Measurements from ENCODE around the gene UBE2D4. TPM values are rescaled to one million over a fixed set of nuclear protein-coding genes. Genes with fewer than 3 reads are reported as not detected.

Gene UBE2D4
- 10 to 100 TPM in 6 of 7 donors, 1 to 10 TPM in 1; 9.1 to 24.8 (median 19.1) TPM for total RNA-seq
- 10 to 100 TPM in 1 of 2 donors, 1 to 10 TPM in 1; 9.9 to 32.1 TPM for polyA plus RNA-seq
- long read RNA-seq, donor 1, transcript UBE2D4-201 (7 exons, 3,974 nt) = major isoform, 19 of 33 reads
- long read RNA-seq, donor 1, partial matches to known transcripts = 1 of 33 reads
- long read RNA-seq, donor 1, other reads (novel, unspliced or antisense) = 8 of 33 reads
- long read RNA-seq, donor 2, transcript UBE2D4-201 (7 exons, 3,974 nt) = major isoform, 5 of 11 reads
- long read RNA-seq, donor 2, partial matches to known transcripts = 5 of 11 reads
- long read RNA-seq, donor 2, other reads (novel, unspliced or antisense) = 0 of 11 reads
- long read RNA-seq, donor 3, transcript UBE2D4-201 (7 exons, 3,974 nt) = major isoform, 10 of 17 reads
- long read RNA-seq, donor 3, partial matches to known transcripts = 1 of 17 reads
- long read RNA-seq, donor 3, other reads (novel, unspliced or antisense) = 2 of 17 reads

DNA sequence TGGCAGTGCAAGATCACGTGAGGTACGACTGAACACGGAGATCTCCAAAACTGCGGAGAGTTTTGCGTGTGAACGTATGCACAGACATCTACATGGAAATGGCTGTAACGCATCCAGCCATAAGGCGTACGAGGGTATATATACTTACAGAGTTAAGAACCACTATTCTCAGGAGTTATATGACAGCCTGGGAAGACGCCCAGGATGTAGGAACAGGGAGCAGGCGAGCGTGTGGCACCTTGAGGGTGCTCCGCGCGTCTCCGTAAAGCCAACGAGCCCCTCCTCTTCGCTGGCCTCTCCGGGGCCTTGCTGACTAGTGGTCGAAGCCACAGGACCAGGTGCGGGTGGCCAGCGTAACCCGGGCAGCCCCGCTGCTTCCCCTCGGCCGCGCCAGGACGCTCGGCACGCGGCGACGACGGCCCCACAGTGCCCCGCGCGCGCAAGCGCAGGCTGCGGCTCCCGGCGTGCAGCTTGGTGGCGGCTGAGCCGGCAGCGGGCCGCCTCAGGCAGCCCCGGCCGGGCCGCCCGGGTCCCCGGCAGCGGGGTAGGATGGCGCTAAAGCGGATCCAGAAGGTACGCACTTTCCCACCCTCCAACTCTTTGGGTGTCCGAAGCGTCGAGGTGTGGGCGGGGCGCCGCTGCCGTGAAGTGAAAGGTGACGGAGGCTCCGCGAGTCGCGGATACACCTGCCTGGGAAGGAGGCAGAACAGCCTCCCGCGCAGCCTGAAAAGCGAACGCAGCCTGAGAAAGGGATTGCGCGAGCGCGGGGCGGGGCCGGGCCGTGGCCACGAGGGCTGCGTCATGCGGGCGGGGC is at the start of gene UBE2D4:
Gene UBE2D4 (plus strand): TSS at position 453 of the 814 bp plus-strand sequence. CDS start 97 bp downstream, at position 550.
- peak within 1 kb of the TSS; percentile 68 for H3K4me3 ChIP-seq
- H3K27me3 ChIP-seq = no peaks in the 10 kb centered on the region
- H3K9me3 ChIP-seq = no peaks in the 10 kb centered on the region
- peak within 1 kb of the TSS; percentile 80 to 92 for H3K27ac ChIP-seq
- no peaks in the 10 kb centered on the region for H3K36me3 ChIP-seq
- peak; percentile 99 for TF ChIP-seq POLR2A (IDR thresholded peaks at IDR 0.05)
- TF ChIP-seq, protein P1, sequence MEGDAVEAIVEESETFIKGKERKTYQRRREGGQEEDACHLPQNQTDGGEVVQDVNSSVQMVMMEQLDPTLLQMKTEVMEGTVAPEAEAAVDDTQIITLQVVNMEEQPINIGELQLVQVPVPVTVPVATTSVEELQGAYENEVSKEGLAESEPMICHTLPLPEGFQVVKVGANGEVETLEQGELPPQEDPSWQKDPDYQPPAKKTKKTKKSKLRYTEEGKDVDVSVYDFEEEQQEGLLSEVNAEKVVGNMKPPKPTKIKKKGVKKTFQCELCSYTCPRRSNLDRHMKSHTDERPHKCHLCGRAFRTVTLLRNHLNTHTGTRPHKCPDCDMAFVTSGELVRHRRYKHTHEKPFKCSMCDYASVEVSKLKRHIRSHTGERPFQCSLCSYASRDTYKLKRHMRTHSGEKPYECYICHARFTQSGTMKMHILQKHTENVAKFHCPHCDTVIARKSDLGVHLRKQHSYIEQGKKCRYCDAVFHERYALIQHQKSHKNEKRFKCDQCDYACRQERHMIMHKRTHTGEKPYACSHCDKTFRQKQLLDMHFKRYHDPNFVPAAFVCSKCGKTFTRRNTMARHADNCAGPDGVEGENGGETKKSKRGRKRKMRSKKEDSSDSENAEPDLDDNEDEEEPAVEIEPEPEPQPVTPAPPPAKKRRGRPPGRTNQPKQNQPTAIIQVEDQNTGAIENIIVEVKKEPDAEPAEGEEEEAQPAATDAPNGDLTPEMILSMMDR (IDR thresholded peaks at IDR 0.05) = no peak
- H3K4me1 ChIP-seq (ENCODE audit: insufficient read depth) = peaks cover 1% of the 10 kb centered on the region
- peak; percentile 85 to 90 (median 87) for DNase-seq
- 0 to 1% (median 0%) methylated on average over 66 to 82 of the region's 82 CpGs for WGBS, 3 donors
- intact Hi-C loops (cut with DNase I) = no loop called here

DNA sequence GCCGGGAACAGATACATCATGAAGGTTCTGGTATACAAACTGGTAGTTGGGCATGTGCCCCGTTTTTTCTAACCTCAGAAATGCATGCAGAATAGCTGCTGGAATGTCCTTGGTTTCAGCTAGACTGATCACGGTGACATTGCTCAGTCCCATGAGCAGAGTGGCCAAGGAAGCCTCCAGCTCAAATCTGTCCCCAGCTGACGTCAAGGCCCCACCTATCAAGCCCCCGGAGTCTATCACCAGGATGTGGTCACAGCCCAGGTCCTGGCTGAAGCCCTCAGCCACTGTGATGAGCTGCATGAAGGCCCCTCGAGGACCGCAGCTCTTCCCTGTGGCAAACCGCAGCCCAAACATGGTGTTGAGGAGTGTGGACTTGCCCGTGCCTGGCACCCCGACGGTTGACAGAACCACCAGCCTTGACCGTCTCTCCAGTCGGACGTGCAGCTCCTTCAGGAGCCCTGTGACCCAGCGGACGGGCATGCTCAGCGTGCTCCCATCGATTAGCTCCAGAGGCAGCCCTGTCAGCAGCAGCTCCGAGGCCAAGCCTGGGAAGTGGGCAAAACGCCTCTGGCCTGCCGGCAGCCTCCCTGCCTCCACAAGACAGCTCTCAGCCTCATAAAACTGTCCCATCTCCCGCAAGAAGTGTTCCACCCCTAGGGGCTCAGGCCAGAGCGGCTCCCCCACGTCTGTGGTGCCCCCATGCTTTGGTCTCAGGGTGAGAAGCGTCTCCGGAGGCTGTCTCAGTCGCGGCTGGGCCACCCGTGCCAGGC is 49.1 kb upstream of the UBE2D4 start:
- H3K27me3 ChIP-seq = no peaks in the 10 kb centered on the region
- no peak overlapping the region for H3K27ac ChIP-seq
- peaks cover 3% of the 10 kb centered on the region for H3K4me1 ChIP-seq (ENCODE audit: insufficient read depth)
- TF ChIP-seq, protein P1 (IDR thresholded peaks at IDR 0.05) = no peak
- TF ChIP-seq EP300 (IDR thresholded peaks at IDR 0.05) = no peak
- no peak for TF ChIP-seq POLR2A (IDR thresholded peaks at IDR 0.05)
- no peak overlapping the region for H3K4me3 ChIP-seq
- DNase-seq = no peak
- intact Hi-C loops (cut with DNase I) = no loop called here
- H3K36me3 ChIP-seq = no peaks in the 10 kb centered on the region
- H3K9me3 ChIP-seq = no peaks in the 10 kb centered on the region
- WGBS, 3 donors = 88 to 90% (median 88%) methylated on average over 28 to 29 of the region's 29 CpGs

DNA sequence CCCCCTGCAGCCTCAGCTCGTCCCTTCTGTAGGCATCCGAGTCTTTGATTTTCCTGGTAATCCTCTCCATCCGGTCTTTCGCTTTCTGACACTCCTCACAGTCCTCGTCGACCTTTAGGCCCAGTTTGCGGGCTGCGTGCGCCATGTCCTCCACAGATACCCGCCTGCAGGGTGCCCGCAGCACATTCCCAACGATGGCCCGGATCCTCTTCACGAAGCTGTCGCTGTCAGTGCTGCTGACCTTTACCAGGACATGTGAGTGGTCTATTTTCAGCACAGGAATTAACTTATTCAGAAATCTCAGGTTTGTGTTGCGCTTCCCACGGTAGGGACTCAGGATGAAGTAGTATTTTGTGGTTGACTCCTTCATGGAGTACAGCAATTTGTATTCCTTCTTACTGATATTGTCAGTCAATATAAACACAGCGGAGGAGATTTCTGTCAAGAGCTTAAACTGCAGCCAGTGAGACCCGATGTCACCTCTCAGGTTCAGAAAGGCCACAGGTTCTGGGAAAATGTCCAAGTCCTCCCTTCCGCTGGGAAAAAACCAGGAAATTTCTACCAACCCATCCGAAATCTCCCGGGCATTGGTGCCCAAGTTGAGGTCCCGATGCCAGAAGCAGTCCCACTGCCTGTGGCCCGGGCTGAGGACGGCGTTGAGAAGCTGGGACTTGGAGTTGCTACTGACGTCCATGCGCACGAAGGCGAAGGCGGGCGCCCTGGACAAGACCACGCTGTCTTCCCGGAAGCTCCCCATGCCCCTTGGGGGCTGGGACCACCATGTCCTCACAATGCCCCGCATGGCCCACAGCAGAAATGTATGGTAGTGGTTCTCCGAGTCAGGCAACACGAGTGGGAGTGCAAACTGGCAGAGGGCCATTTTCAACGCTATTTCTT is 48.0 kb upstream of the UBE2D4 start:
- WGBS, 3 donors = 86 to 89% (median 87%) methylated on average over 38 of the region's 38 CpGs
- no peak for DNase-seq
- no peaks in the 10 kb centered on the region for H3K36me3 ChIP-seq
- intact Hi-C loops (cut with DNase I) = no loop called here
- H3K27ac ChIP-seq = no peak overlapping the region
- H3K27me3 ChIP-seq = no peaks in the 10 kb centered on the region
- TF ChIP-seq, protein P1 (IDR thresholded peaks at IDR 0.05) = no peak
- H3K4me1 ChIP-seq (ENCODE audit: insufficient read depth) = peaks cover 4% of the 10 kb centered on the region
- no peaks in the 10 kb centered on the region for H3K9me3 ChIP-seq
- no peak overlapping the region for H3K4me3 ChIP-seq
